HFFc6 (cell line): ENCODE results near the gene GUCY1A2. TPM values are rescaled to one million over a fixed set of nuclear protein-coding genes. Genes with fewer than 3 reads are reported as not detected.

Source experiments
- DNase-seq: peaks from one replicate; pipeline ENCODE4 v3.0.0-alpha.2; 2018
- H3K27ac Mint-ChIP-seq: 2 replicates; pipeline ENCODE4 v1.8.0; 2020; ENCODE audit warnings: mild to moderate bottlenecking, mixed read lengths
- H3K27me3 Mint-ChIP-seq: 2 replicates; pipeline ENCODE4 v1.8.0; 2021; ENCODE audit warnings: mild to moderate bottlenecking, moderate library complexity, mixed read lengths; ENCODE audit not compliant: insufficient read depth
- H3K36me3 Mint-ChIP-seq: 2 replicates; pipeline ENCODE4 v1.8.0; 2021; ENCODE audit warnings: low read depth, mixed read lengths
- H3K4me1 Mint-ChIP-seq: 2 replicates; pipeline ENCODE4 v1.8.0; 2020; ENCODE audit warnings: low read depth, mixed read lengths
- H3K4me3 Mint-ChIP-seq: 2 replicates; pipeline ENCODE4 v1.8.0; 2020; ENCODE audit warnings: mild to moderate bottlenecking, moderate library complexity, mixed read lengths
- H3K9me3 Mint-ChIP-seq: 2 replicates; pipeline ENCODE4 v1.8.0; 2020; ENCODE audit warnings: mild to moderate bottlenecking, mixed read lengths
- CTCF ChIP-seq: fragments of 200-600 bp; sonication (generic); IDR thresholded peaks from 2 replicates; pipeline ENCODE4 v1.5.0; 2021; ENCODE audit warnings: antibody characterized with exemption, mild to moderate bottlenecking
- total RNA-seq, 6 experiments: library from RNA; stranded (reverse); fragmentation: NEBNext Ultra II Directional; extraction: Animal tissue kit (Norgen Biotek cat#: 25700); gene quantifications; 2 replicates in 1 of 6; 3 replicates in 5 of 6; pipeline ENCODE4 v1.2.3, GENCODE V29; 2021

GUCY1A2 gene
- total RNA-seq, 6 experiments from 2014 or later, result 0.05 to 0.21 (median 0.10) TPM; not detected in 1

GRCh38 chr11:106656646-106657045 lies 361.6 kb downstream of the GUCY1A2 start:
- Mint-ChIP-seq H3K9me3 (no peaks in the 10 kb centered on the region), H3K27ac (no peak overlapping the region), H3K36me3 (no peaks in the 10 kb centered on the region), H3K27me3 (no peaks in the 10 kb centered on the region), H3K4me3 (no peak overlapping the region), H3K4me1 (no peaks in the 10 kb centered on the region)
- TF ChIP-seq CTCF, result no peak
- DNase-seq, result no peak

- Mint-ChIP-seq H3K4me3 (no peak overlapping the region), H3K36me3 (no peaks in the 10 kb centered on the region; the same call in 1 of the 2 replicates), H3K27me3 (no peaks in the 10 kb centered on the region), H3K27ac (no peak overlapping the region), H3K4me1 (peaks cover 6% of the 10 kb centered on the region; the same call in 1 of the 2 replicates), H3K9me3 (peaks cover 2% of the 10 kb centered on the region; the same call in 1 of the 2 replicates)
- no peak for TF ChIP-seq CTCF
- DNase-seq, result peak; percentile 15
These were observed 373.5 kb downstream of the GUCY1A2 start for GRCh38 chr11:106644824-106645223.

- no peak overlapping the region for H3K4me3 Mint-ChIP-seq
- no peaks in the 10 kb centered on the region; the same call in 1 of the 2 replicates for H3K36me3 Mint-ChIP-seq
- H3K4me1 Mint-ChIP-seq, result peaks cover 6% of the 10 kb centered on the region; the same call in 1 of the 2 replicates
- H3K9me3 Mint-ChIP-seq, result peaks cover 2% of the 10 kb centered on the region; the same call in 1 of the 2 replicates
- H3K27me3 Mint-ChIP-seq, result no peaks in the 10 kb centered on the region
- TF ChIP-seq CTCF, result no peak
- H3K27ac Mint-ChIP-seq, result no peak overlapping the region
- DNase-seq, result peak; percentile 4
These were observed 375.9 kb downstream of the GUCY1A2 start for GRCh38 chr11:106642331-106642730.

- TF ChIP-seq CTCF, result no peak
- Mint-ChIP-seq H3K36me3 (no peaks in the 10 kb centered on the region), H3K4me3 (no peak overlapping the region), H3K27ac (no peak overlapping the region), H3K9me3 (peaks cover 8% of the 10 kb centered on the region), H3K4me1 (no peaks in the 10 kb centered on the region), H3K27me3 (no peaks in the 10 kb centered on the region)
- no peak for DNase-seq
These were observed 386.0 kb downstream of the GUCY1A2 start for GRCh38 chr11:106632283-106632682.

- no peaks in the 10 kb centered on the region for H3K27me3 Mint-ChIP-seq
- DNase-seq, result no peak
- TF ChIP-seq CTCF, result no peak
- no peak overlapping the region for H3K27ac Mint-ChIP-seq
- H3K4me1 Mint-ChIP-seq, result no peaks in the 10 kb centered on the region
- no peak overlapping the region for H3K4me3 Mint-ChIP-seq
- no peaks in the 10 kb centered on the region for H3K36me3 Mint-ChIP-seq
- peaks cover 6% of the 10 kb centered on the region for H3K9me3 Mint-ChIP-seq
These were observed 390.6 kb downstream of the GUCY1A2 start for GRCh38 chr11:106627694-106628093.

GRCh38 chr11:106625566-106625965 lies 392.7 kb downstream of the GUCY1A2 start:
- DNase-seq, result no peak
- TF ChIP-seq CTCF, result no peak
- Mint-ChIP-seq H3K9me3 (peaks cover 11% of the 10 kb centered on the region), H3K27me3 (peaks cover 2% of the 10 kb centered on the region; the same call in 1 of the 2 replicates), H3K36me3 (no peaks in the 10 kb centered on the region), H3K27ac (no peak overlapping the region), H3K4me3 (no peak overlapping the region), H3K4me1 (no peaks in the 10 kb centered on the region)
